Fibroblast of lung (primary cell): ENCODE data around the gene DHDH. TPM values are rescaled to one million over a fixed set of nuclear protein-coding genes. Genes with fewer than 3 reads are reported as not detected.

Source experiments
- DNase-seq, 2 donors: peaks; one replicate each; pipeline versions ENCODE4 v3.0.0 to v3.0.0-alpha.2; 2010; ENCODE audit warnings: low read depth in 2 of 2
- H2AFZ ChIP-seq: 2 replicates; pipeline ENCODE4 v1.5.1; 2012; ENCODE audit warnings: low read length, control low read depth, inconsistent platforms
- H3K27ac ChIP-seq: 2 replicates; pipeline ENCODE4 v1.5.1; 2011; ENCODE audit warnings: low read length, control low read depth; ENCODE audit not compliant: insufficient read depth
- H3K27me3 ChIP-seq: 2 replicates; pipeline ENCODE4 v1.5.1; 2011; ENCODE audit warnings: mild to moderate bottlenecking, low read length; ENCODE audit not compliant: control insufficient read depth, insufficient read depth
- H3K36me3 ChIP-seq: 2 replicates; pipeline ENCODE4 v1.5.1; 2011; ENCODE audit warnings: low read length; ENCODE audit not compliant: control insufficient read depth, insufficient read depth
- H3K4me1 ChIP-seq: 2 replicates; pipeline ENCODE4 v1.5.1; 2011; ENCODE audit warnings: low read length; ENCODE audit not compliant: control insufficient read depth, insufficient read depth; ENCODE audit errors: extremely low read depth
- H3K4me2 ChIP-seq: 2 replicates; pipeline ENCODE4 v1.5.1; 2011; ENCODE audit warnings: low read length, control low read depth; ENCODE audit not compliant: insufficient read depth; ENCODE audit errors: extremely low read depth
- H3K4me3 ChIP-seq, 4 experiments: fragments of 200-600 bp in 1 of 4; sonication (generic) in 1 of 4; replicated peaks in 1 of 4; 2 replicates each; pipeline ENCODE4 v1.5.1; 2011 to 2016; ENCODE audit warnings: low read length in 4 of 4, low read depth in 3 of 4, mild to moderate bottlenecking in 3 of 4, control low read depth in 2 of 4, inconsistent platforms in 1 of 4, mixed read lengths in 1 of 4; ENCODE audit not compliant: insufficient read depth in 1 of 4; ENCODE audit errors: control extremely low read depth in 1 of 4
- H3K79me2 ChIP-seq: 2 replicates; pipeline ENCODE4 v1.5.1; 2012; ENCODE audit warnings: mild to moderate bottlenecking, low read length, inconsistent platforms; ENCODE audit not compliant: control insufficient read depth, insufficient read depth
- H3K9ac ChIP-seq: 2 replicates; pipeline ENCODE4 v1.5.1; 2011; ENCODE audit warnings: mild to moderate bottlenecking, low read length, control low read depth; ENCODE audit not compliant: insufficient read depth
- H3K9me3 ChIP-seq: 2 replicates; pipeline ENCODE4 v1.5.1; 2012; ENCODE audit warnings: low read depth, low read length; ENCODE audit not compliant: control insufficient read depth, insufficient read depth
- H4K20me1 ChIP-seq: 2 replicates; pipeline ENCODE4 v1.5.1; 2011; ENCODE audit warnings: low read length; ENCODE audit not compliant: control insufficient read depth, insufficient read depth; ENCODE audit errors: extremely low read depth
- EZH2 ChIP-seq: IDR thresholded peaks from 2 replicates; pipeline ENCODE4 v1.5.1; 2012; ENCODE audit warnings: low read length, control low read depth, mild to moderate bottlenecking; ENCODE audit errors: missing control alignments
- polyA plus RNA-seq, 2 donors: library from polyadenylated mRNA; depleted of rRNA in 1 of 2; stranded (reverse) in 1 of 2; unstranded in 1 of 2; fragments of >200 nt; gene quantifications; 2 replicates each; pipeline ENCODE4 v1.2.1, GENCODE V29; 2011 to 2012; ENCODE audit warnings: missing spikeins in 1 of 2
- total RNA-seq: library from RNA; depleted of rRNA; stranded (reverse); fragments of >200 nt; gene quantifications from 2 replicates; pipeline ENCODE4 v1.2.1, GENCODE V29; 2014
- TF ChIP-seq, protein P1 (sequence below), 2 donors: IDR thresholded peaks in 1 of 2; conservative IDR thresholded peaks in 1 of 2; 1 replicate in 1 of 2; 2 replicates in 1 of 2; pipeline ENCODE4 v1.5.1; 2011 to 2012; ENCODE audit warnings: low read length in 2 of 2, control low read depth in 1 of 2, inconsistent platforms in 1 of 2, low read depth in 1 of 2, mild to moderate bottlenecking in 1 of 2

DHDH gene
- total and polyA plus RNA-seq, 2 donors (not counting 1 experiment from before 2014, with no cell fraction given) = 0.08 to 0.17 TPM

GRCh38 chr19:48993175-48994034 lies 59.9 kb downstream of the DHDH start, which contains the start of the genes GYS1 and RUVBL2:
TSS of gene GYS1 (minus strand) at chr19:48993309. CDS start at chr19:48993112, 197 bp downstream.
TSS of gene RUVBL2 (plus strand) at chr19:48993887. CDS start at chr19:48993912, 25 bp downstream.
- Histone ChIP-seq H4K20me1 (no peaks in the 10 kb centered on the region), H3K9me3 (no peaks in the 10 kb centered on the region), H3K27ac (peak within 1 kb of the TSS; percentile 98), H3K4me2 (peak within 1 kb of the TSS; percentile 80), H3K36me3 (peaks cover 5% of the 10 kb centered on the region), H3K27me3 (no peaks in the 10 kb centered on the region), H3K4me3 (peak within 1 kb of the TSS; percentile 94 to 98 (median 98)), H3K9ac (peak within 1 kb of the TSS; percentile 93), H2AFZ (peak within 1 kb of the TSS; percentile 78), H3K79me2 (peaks cover 66% of the 10 kb centered on the region), H3K4me1 (peaks cover 19% of the 10 kb centered on the region)
- TF ChIP-seq, protein P1, sequence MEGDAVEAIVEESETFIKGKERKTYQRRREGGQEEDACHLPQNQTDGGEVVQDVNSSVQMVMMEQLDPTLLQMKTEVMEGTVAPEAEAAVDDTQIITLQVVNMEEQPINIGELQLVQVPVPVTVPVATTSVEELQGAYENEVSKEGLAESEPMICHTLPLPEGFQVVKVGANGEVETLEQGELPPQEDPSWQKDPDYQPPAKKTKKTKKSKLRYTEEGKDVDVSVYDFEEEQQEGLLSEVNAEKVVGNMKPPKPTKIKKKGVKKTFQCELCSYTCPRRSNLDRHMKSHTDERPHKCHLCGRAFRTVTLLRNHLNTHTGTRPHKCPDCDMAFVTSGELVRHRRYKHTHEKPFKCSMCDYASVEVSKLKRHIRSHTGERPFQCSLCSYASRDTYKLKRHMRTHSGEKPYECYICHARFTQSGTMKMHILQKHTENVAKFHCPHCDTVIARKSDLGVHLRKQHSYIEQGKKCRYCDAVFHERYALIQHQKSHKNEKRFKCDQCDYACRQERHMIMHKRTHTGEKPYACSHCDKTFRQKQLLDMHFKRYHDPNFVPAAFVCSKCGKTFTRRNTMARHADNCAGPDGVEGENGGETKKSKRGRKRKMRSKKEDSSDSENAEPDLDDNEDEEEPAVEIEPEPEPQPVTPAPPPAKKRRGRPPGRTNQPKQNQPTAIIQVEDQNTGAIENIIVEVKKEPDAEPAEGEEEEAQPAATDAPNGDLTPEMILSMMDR (conservative IDR thresholded peaks at IDR 0.05 in 1 of 2, IDR thresholded peaks at IDR 0.05 in 1 of 2; ENCODE audit: low read depth in 1 of 2, low read length in 2 of 2) = peak; percentile 62 to 90
- TF ChIP-seq EZH2 = no peak
- DNase-seq = peak; percentile 99

GRCh38 chr19:48994035-48994386 lies 60.5 kb downstream of the DHDH start:
- DNase-seq = no peak

More at GRCh38 chr19:48994035-48994386, 60.5 kb downstream of the DHDH start:
- Histone ChIP-seq H3K4me2 (peak overlapping the region; percentile 73), H3K36me3 (peaks cover 5% of the 10 kb centered on the region), H3K9ac (peak overlapping the region; percentile 68), H3K27ac (peak overlapping the region; percentile 88), H4K20me1 (no peaks in the 10 kb centered on the region), H3K4me3 (peak overlapping the region; percentile 83 to 98 (median 98)), H3K4me1 (peaks cover 19% of the 10 kb centered on the region), H3K9me3 (no peaks in the 10 kb centered on the region), H3K79me2 (peaks cover 68% of the 10 kb centered on the region), H2AFZ (peak overlapping the region; percentile 78), H3K27me3 (no peaks in the 10 kb centered on the region)
- TF ChIP-seq EZH2 = no peak
- TF ChIP-seq, protein P1 (conservative IDR thresholded peaks at IDR 0.05 in 1 of 2, IDR thresholded peaks at IDR 0.05 in 1 of 2; ENCODE audit: low read depth in 1 of 2, low read length in 2 of 2) = no peak

Other genes with a start within 250 kb of the DHDH start
Only the 30 nearest of the 31 such genes appear.
- gene MAMSTR, start 214.0 kb upstream of the DHDH start, total RNA-seq = 0.51 and 0.99 TPM in 2 replicates
- gene MAMSTR, start 214.0 kb upstream of the DHDH start, polyA plus RNA-seq = 0.84 and 1.8 TPM in 2 replicates
- gene RASIP1, start 193.1 kb upstream of the DHDH start, total RNA-seq = 0.99 and 1.5 TPM in 2 replicates
- 1.2 and 1.6 TPM in 2 replicates for gene RASIP1, start 193.1 kb upstream of the DHDH start, polyA plus RNA-seq
- not detected in 2 replicates for gene IZUMO1, start 186.8 kb upstream of the DHDH start, total RNA-seq
- gene IZUMO1, start 186.8 kb upstream of the DHDH start, polyA plus RNA-seq = not detected in 2 replicates
- gene FUT1, start 181.1 kb upstream of the DHDH start, total RNA-seq = under 0.01 and 0.17 TPM in 2 replicates
- gene FUT1, start 181.1 kb upstream of the DHDH start, polyA plus RNA-seq = 0.02 and 0.06 TPM in 2 replicates
- gene FGF21, start 178.2 kb upstream of the DHDH start, total RNA-seq = not detected in 2 replicates
- gene FGF21, start 178.2 kb upstream of the DHDH start, polyA plus RNA-seq = not detected in 2 replicates
- gene BCAT2, start 122.7 kb upstream of the DHDH start, total RNA-seq = 22.1 and 33.9 TPM in 2 replicates
- gene BCAT2, start 122.7 kb upstream of the DHDH start, polyA plus RNA-seq = 22.8 and 23.2 TPM in 2 replicates
- 7.7 and 11.1 TPM in 2 replicates for gene HSD17B14, start 97.2 kb upstream of the DHDH start, total RNA-seq
- gene HSD17B14, start 97.2 kb upstream of the DHDH start, polyA plus RNA-seq = 2.7 and 4.5 TPM in 2 replicates
- 18.7 and 20.0 TPM in 2 replicates for gene PLEKHA4, start 65.1 kb upstream of the DHDH start, total RNA-seq
- 6.6 and 11.1 TPM in 2 replicates for gene PLEKHA4, start 65.1 kb upstream of the DHDH start, polyA plus RNA-seq
- 87.3 and 166 TPM in 2 replicates for gene PPP1R15A, start 61.3 kb upstream of the DHDH start, total RNA-seq
- 46.3 and 116 TPM in 2 replicates for gene PPP1R15A, start 61.3 kb upstream of the DHDH start, polyA plus RNA-seq
- 0.51 and 0.83 TPM in 2 replicates for gene TULP2, start 35.0 kb upstream of the DHDH start, total RNA-seq
- 0.10 and 0.28 TPM in 2 replicates for gene TULP2, start 35.0 kb upstream of the DHDH start, polyA plus RNA-seq
- gene NUCB1, start 33.4 kb upstream of the DHDH start, total RNA-seq = 130 and 137 TPM in 2 replicates
- gene NUCB1, start 33.4 kb upstream of the DHDH start, polyA plus RNA-seq = 101 and 129 TPM in 2 replicates
- 106 and 194 TPM in 2 replicates for gene BAX, start 21.2 kb downstream of the DHDH start, total RNA-seq
- gene BAX, start 21.2 kb downstream of the DHDH start, polyA plus RNA-seq = 70.1 and 90.3 TPM in 2 replicates
- 6,440 and 8,266 TPM in 2 replicates for gene FTL, start 31.6 kb downstream of the DHDH start, total RNA-seq
- 1,844 and 2,689 TPM in 2 replicates for gene FTL, start 31.6 kb downstream of the DHDH start, polyA plus RNA-seq
- gene GYS1, start 59.6 kb downstream of the DHDH start, total RNA-seq = 18.7 and 31.2 TPM in 2 replicates
- 42.8 and 43.0 TPM in 2 replicates for gene GYS1, start 59.6 kb downstream of the DHDH start, polyA plus RNA-seq
- 128 and 158 TPM in 2 replicates for gene RUVBL2, start 60.2 kb downstream of the DHDH start, total RNA-seq
- 77.6 and 157 TPM in 2 replicates for gene RUVBL2, start 60.2 kb downstream of the DHDH start, polyA plus RNA-seq
- gene LHB, start 83.4 kb downstream of the DHDH start, total RNA-seq = not detected in 2 replicates
- 0.17 TPM in 1 of 2 replicates, not detected in the other for gene LHB, start 83.4 kb downstream of the DHDH start, polyA plus RNA-seq
- not detected in 2 replicates for gene CGB3, start 90.6 kb downstream of the DHDH start, total RNA-seq
- gene CGB3, start 90.6 kb downstream of the DHDH start, polyA plus RNA-seq = not detected in 2 replicates
- not detected in 2 replicates for gene CGB2, start 98.2 kb downstream of the DHDH start, total RNA-seq
- gene CGB2, start 98.2 kb downstream of the DHDH start, polyA plus RNA-seq = not detected in 2 replicates
- not detected in 2 replicates for gene CGB1, start 103.2 kb downstream of the DHDH start, total RNA-seq
- not detected in 2 replicates for gene CGB1, start 103.2 kb downstream of the DHDH start, polyA plus RNA-seq
- gene CGB5, start 110.1 kb downstream of the DHDH start, total RNA-seq = not detected in 2 replicates
- gene CGB5, start 110.1 kb downstream of the DHDH start, polyA plus RNA-seq = not detected in 2 replicates
- gene CGB8, start 115.4 kb downstream of the DHDH start, total RNA-seq = not detected in 2 replicates
- gene CGB8, start 115.4 kb downstream of the DHDH start, polyA plus RNA-seq = not detected in 2 replicates
- under 0.01 TPM in 2 replicates for gene CGB7, start 124.0 kb downstream of the DHDH start, total RNA-seq
- 0.07 and 0.12 TPM in 2 replicates for gene CGB7, start 124.0 kb downstream of the DHDH start, polyA plus RNA-seq
- not detected in 2 replicates for gene NTF4, start 131.1 kb downstream of the DHDH start, total RNA-seq
- gene NTF4, start 131.1 kb downstream of the DHDH start, polyA plus RNA-seq = not detected in 2 replicates
- not detected in 2 replicates for gene KCNA7, start 139.0 kb downstream of the DHDH start, total RNA-seq
- not detected in 2 replicates for gene KCNA7, start 139.0 kb downstream of the DHDH start, polyA plus RNA-seq
- 114 and 142 TPM in 2 replicates for gene SNRNP70, start 151.8 kb downstream of the DHDH start, total RNA-seq
- 72.2 and 83.0 TPM in 2 replicates for gene SNRNP70, start 151.8 kb downstream of the DHDH start, polyA plus RNA-seq
- gene LIN7B, start 180.7 kb downstream of the DHDH start, total RNA-seq = 8.0 and 10.9 TPM in 2 replicates
- gene LIN7B, start 180.7 kb downstream of the DHDH start, polyA plus RNA-seq = 2.6 TPM in 2 replicates
- gene C19orf73, start 185.4 kb downstream of the DHDH start, total RNA-seq = 0.51 and 0.83 TPM in 2 replicates
- 0.27 and 0.30 TPM in 2 replicates for gene C19orf73, start 185.4 kb downstream of the DHDH start, polyA plus RNA-seq
- gene PPFIA3, start 185.8 kb downstream of the DHDH start, total RNA-seq = 0.77 and 1.3 TPM in 2 replicates
- gene PPFIA3, start 185.8 kb downstream of the DHDH start, polyA plus RNA-seq = 0.37 and 0.62 TPM in 2 replicates
- under 0.01 TPM in 1 of 2 replicates, not detected in the other for gene HRC, start 221.7 kb downstream of the DHDH start, total RNA-seq
- gene HRC, start 221.7 kb downstream of the DHDH start, polyA plus RNA-seq = 0.16 TPM in 1 of 2 replicates, not detected in the other
- gene TRPM4, start 224.1 kb downstream of the DHDH start, total RNA-seq = 6.9 and 18.7 TPM in 2 replicates
- 6.1 and 6.7 TPM in 2 replicates for gene TRPM4, start 224.1 kb downstream of the DHDH start, polyA plus RNA-seq